ENCODE measurements around the gene ERI2. TPM values are rescaled to one million over a fixed set of nuclear protein-coding genes. Genes with fewer than 3 reads are reported as not detected.

The ERI2 gene
- total RNA-seq, 1 experiment from 2014 or later = 22.4 TPM

- Histone ChIP-seq H2BK20ac (ENCODE audit: low read depth, low read length, poor library complexity, severe bottlenecking) (no peak overlapping the region), H3K9ac (ENCODE audit: extremely low read depth, insufficient read length, low read length) (no peak overlapping the region), H2BK5ac (ENCODE audit: insufficient read length, low read length) (no peak overlapping the region), H3K27me3 (ENCODE audit: insufficient read depth, low read length) (no peaks in the 10 kb centered on the region), H3K14ac (ENCODE audit: insufficient read depth, low read length) (no peak overlapping the region), H3K9me3 (ENCODE audit: control insufficient read depth, low read depth, low read length) (no peaks in the 10 kb centered on the region), H2BK12ac (ENCODE audit: insufficient read length, low read depth, low read length) (no peak overlapping the region), H3K23ac (ENCODE audit: insufficient read length, low read depth, low read length) (no peak overlapping the region), H3K79me2 (ENCODE audit: insufficient read depth, low read length) (no peaks in the 10 kb centered on the region), H3K79me1 (ENCODE audit: insufficient read depth, low read depth, low read length, poor library complexity, severe bottlenecking) (no peaks in the 10 kb centered on the region), H4K20me1 (ENCODE audit: control insufficient read depth, insufficient read depth, insufficient read length) (no peaks in the 10 kb centered on the region), H2AK5ac (ENCODE audit: insufficient read length, low read length) (no peak overlapping the region), H4K91ac (ENCODE audit: insufficient read length, low read depth, low read length) (no peak overlapping the region), H3K4ac (ENCODE audit: low read depth, low read length) (no peak overlapping the region), H2BK15ac (ENCODE audit: low read depth, low read length) (no peak overlapping the region), H2BK120ac (ENCODE audit: low read depth, low read length, poor library complexity, severe bottlenecking) (no peak overlapping the region), H3K23me2 (ENCODE audit: insufficient read length, low read depth, low read length, poor library complexity, severe bottlenecking) (no peaks in the 10 kb centered on the region), H3K18ac (ENCODE audit: insufficient read length, low read depth, low read length) (no peak overlapping the region), H3T11ph (ENCODE audit: low read length) (no peak overlapping the region), H2AFZ (ENCODE audit: low read length) (no peak overlapping the region), H3K4me2 (ENCODE audit: insufficient read depth, insufficient read length, low read length) (no peak overlapping the region), H3K4me1 (ENCODE audit: insufficient read depth, low read length) (no peaks in the 10 kb centered on the region), H4K8ac (replicated peaks; ENCODE audit: insufficient read length, low read depth, low read length) (no peak overlapping the region), H3K56ac (ENCODE audit: insufficient read length, low read depth, low read length) (no peak overlapping the region), H4K5ac (ENCODE audit: insufficient read length, low read depth, low read length) (no peak overlapping the region), H3K27ac (ENCODE audit: insufficient read length, low read depth, low read length) (no peak overlapping the region)
- Mint-ChIP-seq H3K9me3 (no peaks in the 10 kb centered on the region), H3K36me3 (ENCODE audit: insufficient read depth in 1 of 3, low read depth in 3 of 3) (peaks cover 3 to 23% (median 16%) of the 10 kb centered on the region in 3 experiments; a peak in 5 of 7 replicates), H3K4me3 (no peak overlapping the region), H3K27me3 (ENCODE audit: low read depth) (no peaks in the 10 kb centered on the region), H3K27ac (no peak overlapping the region), H3K4me1 (peaks cover 7 to 8% of the 10 kb centered on the region in 2 experiments; a peak in 3 of 4 replicates)
- DNase-seq = no peak
- WGBS (ENCODE audit: extremely low coverage, insufficient read length, low lambda C conversion rate) = no CpG with 5 or more reads among the region's 2 CpGs
- TF ChIP-seq CTCF (conservative IDR thresholded peaks at IDR 0.05) = no peak
These were observed 6.2 kb upstream of the ERI2 start for GRCh38 chr16:20812510-20812909.

All from H9 (cell line).